Retinal pigment epithelial cell (primary cell): ENCODE data around the gene OSBPL6.

Experiments
- DNase-seq: peaks from one replicate; pipeline ENCODE4 v3.0.0-alpha.2; 2010; ENCODE audit warnings: low read depth
- H3K4me3 ChIP-seq: 2 replicates; pipeline ENCODE4 v1.5.1; 2011; ENCODE audit warnings: mild to moderate bottlenecking, low read length, control low read depth, moderate library complexity
- TF ChIP-seq, protein P1 (sequence below): conservative IDR thresholded peaks from 2 replicates; pipeline ENCODE4 v1.5.1; 2011; ENCODE audit warnings: low read depth, low read length, control low read depth, inconsistent platforms

OSBPL6 gene

DNA sequence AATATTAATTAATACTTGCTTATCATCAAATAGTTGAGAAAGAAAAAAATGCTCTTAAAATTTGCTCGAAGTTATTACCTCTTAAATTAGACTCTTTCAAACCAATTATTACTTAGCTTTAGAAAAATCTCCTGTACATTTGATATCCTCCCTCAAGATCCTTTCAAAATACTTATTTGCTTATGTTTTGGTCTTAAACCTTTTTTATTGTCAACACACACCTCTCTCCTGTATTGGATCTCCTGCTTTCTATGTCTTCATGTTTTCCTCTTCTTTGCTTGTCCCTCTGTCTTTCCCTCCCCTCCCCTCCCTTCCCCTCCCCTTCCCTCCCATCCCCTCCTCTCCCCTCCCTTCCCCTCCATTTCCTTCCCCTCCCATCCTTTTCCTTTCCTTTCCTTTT, 14.0 kb downstream of the OSBPL6 start:
- DNase-seq, result no peak
- TF ChIP-seq, protein P1, sequence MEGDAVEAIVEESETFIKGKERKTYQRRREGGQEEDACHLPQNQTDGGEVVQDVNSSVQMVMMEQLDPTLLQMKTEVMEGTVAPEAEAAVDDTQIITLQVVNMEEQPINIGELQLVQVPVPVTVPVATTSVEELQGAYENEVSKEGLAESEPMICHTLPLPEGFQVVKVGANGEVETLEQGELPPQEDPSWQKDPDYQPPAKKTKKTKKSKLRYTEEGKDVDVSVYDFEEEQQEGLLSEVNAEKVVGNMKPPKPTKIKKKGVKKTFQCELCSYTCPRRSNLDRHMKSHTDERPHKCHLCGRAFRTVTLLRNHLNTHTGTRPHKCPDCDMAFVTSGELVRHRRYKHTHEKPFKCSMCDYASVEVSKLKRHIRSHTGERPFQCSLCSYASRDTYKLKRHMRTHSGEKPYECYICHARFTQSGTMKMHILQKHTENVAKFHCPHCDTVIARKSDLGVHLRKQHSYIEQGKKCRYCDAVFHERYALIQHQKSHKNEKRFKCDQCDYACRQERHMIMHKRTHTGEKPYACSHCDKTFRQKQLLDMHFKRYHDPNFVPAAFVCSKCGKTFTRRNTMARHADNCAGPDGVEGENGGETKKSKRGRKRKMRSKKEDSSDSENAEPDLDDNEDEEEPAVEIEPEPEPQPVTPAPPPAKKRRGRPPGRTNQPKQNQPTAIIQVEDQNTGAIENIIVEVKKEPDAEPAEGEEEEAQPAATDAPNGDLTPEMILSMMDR, result no peak

DNA sequence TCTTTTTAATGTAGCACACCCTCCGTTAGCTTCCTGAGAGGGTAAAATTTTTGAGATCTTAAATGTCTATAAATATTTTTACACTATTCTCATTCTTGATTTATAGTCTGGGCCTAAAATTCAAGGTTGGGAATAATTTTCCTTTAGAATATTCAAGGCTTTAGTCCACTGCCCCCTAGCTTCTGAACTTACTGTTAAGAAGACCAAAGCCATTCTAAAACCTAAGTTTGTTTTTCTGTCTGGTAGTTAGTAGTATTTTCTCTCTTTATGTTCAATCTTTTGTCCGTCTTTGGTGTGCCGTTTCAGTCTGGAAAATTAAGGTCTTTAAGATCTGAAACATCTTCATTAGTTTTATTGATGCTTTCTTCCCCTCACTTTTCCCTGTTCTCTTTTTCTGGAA, 14.5 kb downstream of the OSBPL6 start:
- no peak overlapping the region for H3K4me3 ChIP-seq
- TF ChIP-seq, protein P1, result peak; percentile 48
- no peak for DNase-seq

More for the DNA sequence above, 14.0 kb downstream of the OSBPL6 start:
- H3K4me3 ChIP-seq, result no peak overlapping the region

DNA sequence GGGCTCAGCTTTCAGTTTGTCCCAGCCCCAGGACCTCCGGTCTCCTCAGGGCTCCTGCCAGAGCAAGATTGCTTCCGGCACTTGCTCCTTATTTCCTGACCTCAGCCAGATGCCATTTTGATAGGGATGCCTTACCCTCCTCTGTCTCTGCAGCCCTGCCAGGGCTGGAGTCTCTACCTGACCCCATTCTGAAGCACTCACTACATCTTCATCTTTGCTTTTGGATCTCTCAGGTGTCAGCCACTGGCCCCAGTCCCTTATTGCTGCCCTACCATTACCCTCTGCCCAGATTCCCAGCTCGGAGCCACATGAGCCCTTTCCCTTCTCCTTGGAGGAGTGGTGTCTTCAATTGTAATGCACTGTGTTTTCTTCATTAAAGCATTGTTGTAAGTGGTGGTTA, 17.1 kb downstream of the OSBPL6 start:
- TF ChIP-seq, protein P1, result no peak
- no peak for DNase-seq
- H3K4me3 ChIP-seq, result no peak overlapping the region

DNA sequence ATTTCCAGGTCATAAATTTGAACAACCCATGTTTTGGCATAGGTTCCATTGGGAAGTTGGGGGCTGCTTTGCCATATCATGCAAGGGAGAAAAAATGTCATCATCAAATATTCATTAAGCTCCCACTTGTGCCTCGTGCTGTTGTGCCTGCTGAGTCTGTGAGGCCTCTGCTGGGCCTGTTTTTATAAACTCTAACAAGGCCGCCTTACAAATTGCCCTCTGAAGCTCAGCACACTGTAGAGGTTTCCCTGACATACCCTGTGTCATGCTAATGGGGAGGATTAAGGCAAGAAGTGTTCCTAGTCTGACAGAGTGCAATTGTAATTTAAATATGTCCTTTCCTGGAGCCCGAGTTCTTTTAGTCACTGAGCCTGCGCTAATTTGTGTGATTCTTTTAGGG, 17.6 kb downstream of the OSBPL6 start:
- TF ChIP-seq, protein P1, result no peak
- H3K4me3 ChIP-seq, result no peak overlapping the region
- DNase-seq, result no peak

DNA sequence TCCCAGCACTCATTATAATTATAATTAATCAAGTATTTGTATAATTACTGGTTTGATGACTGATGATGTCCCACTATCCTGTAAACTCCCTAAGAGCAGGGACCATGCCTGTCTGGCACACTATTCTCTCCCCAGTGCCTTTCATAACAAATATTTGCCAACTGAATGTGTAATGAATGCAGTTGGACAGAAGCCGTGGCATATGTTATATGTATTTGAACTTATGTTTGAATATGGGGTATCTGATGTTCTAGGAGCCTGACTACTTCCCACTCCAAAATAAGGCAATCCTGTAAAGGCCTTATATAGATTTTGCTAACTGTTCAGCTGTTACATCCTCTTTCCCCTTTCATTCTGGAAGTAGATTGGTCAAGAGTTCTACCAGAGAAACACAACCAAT, 19.7 kb downstream of the OSBPL6 start:
- TF ChIP-seq, protein P1, result no peak
- no peak overlapping the region for H3K4me3 ChIP-seq
- DNase-seq, result no peak

DNA sequence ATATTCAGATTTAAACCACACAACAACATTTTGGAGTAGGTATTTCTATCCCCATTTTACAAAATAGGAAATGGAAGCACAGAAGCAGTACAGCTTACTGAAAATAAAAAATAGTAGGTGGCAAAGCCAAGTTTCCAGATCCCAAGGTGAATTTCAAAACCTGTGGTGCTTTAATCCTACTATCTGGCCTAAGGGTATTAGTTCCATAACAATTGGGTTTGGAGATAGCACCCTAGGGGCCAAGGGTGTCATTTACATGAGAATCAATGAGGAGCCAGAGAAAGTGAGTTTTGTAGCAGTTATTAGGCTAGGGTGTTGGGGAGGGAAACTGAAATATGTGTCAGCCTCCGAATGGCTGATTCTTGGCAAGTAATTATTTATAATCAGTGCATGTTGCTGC, 24.9 kb downstream of the OSBPL6 start:
- TF ChIP-seq, protein P1, result no peak
- no peak for DNase-seq
- H3K4me3 ChIP-seq, result no peak overlapping the region

DNA sequence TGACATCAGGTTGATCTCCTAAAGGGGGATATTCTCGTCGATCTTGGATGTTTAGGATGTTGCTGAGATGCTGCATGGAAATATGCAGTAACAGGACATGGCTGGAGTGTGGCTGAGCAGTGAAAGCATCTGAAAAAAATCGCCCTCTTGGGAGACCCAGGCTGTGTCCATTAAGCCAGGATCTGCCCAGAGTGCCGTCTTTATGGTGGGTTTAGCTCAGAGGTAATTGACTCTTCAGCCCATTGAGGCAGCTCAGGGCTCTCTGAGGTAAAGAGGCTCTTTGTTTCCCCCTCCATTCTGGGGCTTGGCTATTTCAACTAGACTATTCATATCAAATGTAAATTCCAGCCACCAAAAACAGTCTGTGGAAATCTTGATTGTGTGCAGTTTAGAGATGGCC, 26.5 kb downstream of the OSBPL6 start:
- TF ChIP-seq, protein P1, result no peak
- no peak for DNase-seq
- no peak overlapping the region for H3K4me3 ChIP-seq
